Measurements from ENCODE around the gene SH3RF3.

DNA sequence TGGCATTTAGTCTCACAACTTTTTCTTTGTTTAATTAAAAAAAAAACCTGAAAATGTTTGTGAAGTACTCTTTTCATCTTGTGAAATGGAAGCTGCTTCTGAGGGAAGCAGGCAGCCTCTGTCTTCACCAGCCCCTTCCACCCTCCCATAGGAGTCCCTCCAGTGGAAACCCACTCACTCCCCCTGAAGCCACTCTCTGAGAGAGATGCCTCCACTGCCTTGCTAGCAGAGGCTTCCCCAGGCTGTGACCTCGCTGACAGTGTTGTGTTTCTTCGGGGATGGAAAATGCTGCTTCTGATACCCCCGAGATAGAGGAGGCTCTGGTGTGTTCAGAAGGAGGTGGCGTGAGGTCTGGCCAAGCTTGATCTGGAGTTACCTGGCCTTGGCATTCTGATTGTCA lies 59.9 kb downstream of the SH3RF3 start:
- TF ChIP-seq, protein P1, sequence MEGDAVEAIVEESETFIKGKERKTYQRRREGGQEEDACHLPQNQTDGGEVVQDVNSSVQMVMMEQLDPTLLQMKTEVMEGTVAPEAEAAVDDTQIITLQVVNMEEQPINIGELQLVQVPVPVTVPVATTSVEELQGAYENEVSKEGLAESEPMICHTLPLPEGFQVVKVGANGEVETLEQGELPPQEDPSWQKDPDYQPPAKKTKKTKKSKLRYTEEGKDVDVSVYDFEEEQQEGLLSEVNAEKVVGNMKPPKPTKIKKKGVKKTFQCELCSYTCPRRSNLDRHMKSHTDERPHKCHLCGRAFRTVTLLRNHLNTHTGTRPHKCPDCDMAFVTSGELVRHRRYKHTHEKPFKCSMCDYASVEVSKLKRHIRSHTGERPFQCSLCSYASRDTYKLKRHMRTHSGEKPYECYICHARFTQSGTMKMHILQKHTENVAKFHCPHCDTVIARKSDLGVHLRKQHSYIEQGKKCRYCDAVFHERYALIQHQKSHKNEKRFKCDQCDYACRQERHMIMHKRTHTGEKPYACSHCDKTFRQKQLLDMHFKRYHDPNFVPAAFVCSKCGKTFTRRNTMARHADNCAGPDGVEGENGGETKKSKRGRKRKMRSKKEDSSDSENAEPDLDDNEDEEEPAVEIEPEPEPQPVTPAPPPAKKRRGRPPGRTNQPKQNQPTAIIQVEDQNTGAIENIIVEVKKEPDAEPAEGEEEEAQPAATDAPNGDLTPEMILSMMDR (IDR thresholded peaks at IDR 0.05; ENCODE audit: insufficient read depth, low read depth, low read length), result no peak
- no peak for TF ChIP-seq EZH2 (IDR thresholded peaks at IDR 0.05; ENCODE audit: insufficient read depth, low read length)
